Uterus (tissue), 4 donors: ENCODE data around the gene APOBEC3A. TPM values are rescaled to one million over a fixed set of nuclear protein-coding genes. Genes with fewer than 3 reads are reported as not detected.
"Not testable (repeated sequence)": the region's sequence is repeated elsewhere in the genome, so short reads cannot be mapped to it uniquely, and the experiment has no call there.

Source experiments
- DNase-seq, 2 donors: peaks; one replicate each; pipeline ENCODE4 v3.0.0-alpha.2; 2019 to 2020
- H3K27ac ChIP-seq, 2 donors: fragments of 200-600 bp; sonication (generic); 1 replicate in 1 of 2; 2 replicates in 1 of 2; pipeline ENCODE4 v1.5.1; 2016 to 2018
- H3K27me3 ChIP-seq, 2 donors: fragments of 200-600 bp; sonication (generic); one replicate each; pipeline ENCODE4 v1.5.1; 2018 to 2019; ENCODE audit warnings: control low read depth in 1 of 2
- H3K36me3 ChIP-seq, 2 donors: fragments of 200-600 bp; sonication (generic); one replicate each; pipeline ENCODE4 v1.5.1; 2019; ENCODE audit warnings: control low read depth in 1 of 2
- H3K4me1 ChIP-seq, 2 donors: fragments of 200-600 bp; sonication (generic); one replicate each; pipeline ENCODE4 v1.5.1; 2018 to 2019; ENCODE audit warnings: control low read depth in 1 of 2
- H3K4me3 ChIP-seq, 2 donors: fragments of 200-600 bp; sonication (generic); 1 replicate in 1 of 2; 2 replicates in 1 of 2; pipeline ENCODE4 v1.5.1; 2018 to 2019; ENCODE audit warnings: mild to moderate bottlenecking in 1 of 2
- H3K9me3 ChIP-seq, 2 donors: fragments of 200-600 bp; sonication (generic); one replicate each; pipeline ENCODE4 v1.5.1; 2019; ENCODE audit warnings: control low read depth in 1 of 2
- CTCF ChIP-seq, 4 experiments: fragments of 200-600 bp in 2 of 4; fragments of 450-650 bp in 2 of 4; sonication (generic) in 2 of 4; IDR thresholded peaks; one replicate each; pipeline ENCODE4 v1.5.1; 2016 to 2019; ENCODE audit warnings: antibody characterized with exemption in 4 of 4, mild to moderate bottlenecking in 2 of 4, moderate library complexity in 1 of 4
- POLR2A ChIP-seq, 2 donors: fragments of 450-650 bp; IDR thresholded peaks; one replicate each; pipeline ENCODE4 v1.6.1; 2016; ENCODE audit warnings: antibody characterized with exemption in 2 of 2, mild to moderate bottlenecking in 1 of 2, moderate library complexity in 1 of 2
- intact Hi-C: fragments of 100-400 bp; cut with DNase I; formaldehyde crosslinking; loops from one replicate; pipeline ENCODE4 v1.15.1; 2023; ENCODE audit warnings: low total_unique reads
- total RNA-seq, 4 donors: library from RNA; depleted of rRNA in 3 of 4; stranded (reverse); fragments of >200 nt in 3 of 4; gene quantifications; one replicate each; pipeline versions ENCODE4 v1.1.0 to v1.2.4, GENCODE V29; 2014 to 2023
- donor health status: DM: yes; HTN: yes; CAD: no.

The APOBEC3A gene
- total RNA-seq, 4 donors from 2014 or later = not detected

DNA sequence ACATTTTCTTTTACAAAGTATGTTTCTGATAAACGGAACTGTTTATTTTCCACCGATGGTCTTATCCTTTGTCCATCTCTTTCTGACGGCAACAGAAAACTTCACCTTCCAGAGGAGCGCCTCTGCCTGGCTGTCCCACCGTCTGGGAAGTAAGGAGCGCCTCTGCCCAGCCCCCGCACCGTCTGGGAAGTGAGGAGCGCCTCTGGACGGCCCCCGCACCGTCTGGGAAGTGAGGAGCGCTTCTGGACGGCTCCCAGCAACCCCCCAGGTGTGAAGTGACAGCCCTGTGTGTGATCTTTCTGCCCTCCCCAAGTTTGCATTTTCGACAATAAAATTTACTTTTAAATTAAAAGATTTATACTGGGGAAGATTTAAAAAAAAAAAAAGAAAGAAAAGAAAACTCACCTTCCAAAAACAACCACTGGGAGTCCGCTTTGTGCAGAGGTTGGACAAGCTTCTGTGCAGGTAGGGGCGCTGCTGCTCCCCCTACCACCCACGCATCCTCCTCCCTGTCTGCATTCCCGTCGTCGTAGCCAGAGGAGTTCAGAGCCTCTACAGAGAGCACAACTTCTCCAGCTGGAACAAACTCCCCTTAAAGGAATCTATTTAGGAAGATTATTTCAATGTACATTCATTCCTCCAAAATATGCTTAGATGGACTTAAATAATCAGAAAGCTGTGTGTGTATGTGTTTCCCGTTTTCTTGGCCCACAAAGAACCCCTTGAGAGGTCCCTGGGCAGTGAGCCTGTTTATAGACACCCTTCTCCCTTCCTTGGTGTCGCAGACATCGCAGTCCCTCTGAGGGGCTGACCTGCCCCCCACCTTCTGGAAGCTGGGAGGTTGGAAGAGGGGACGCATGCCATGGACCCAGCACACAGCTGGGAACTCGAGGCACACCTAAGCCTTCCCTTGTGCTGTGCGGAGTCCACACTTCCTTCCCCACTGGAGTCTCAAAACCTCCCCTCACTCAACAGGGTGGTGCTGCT is 23.9 kb downstream of the APOBEC3A start:
- Histone ChIP-seq H3K36me3 (no peaks in the 10 kb centered on the region), H3K4me1 (no peaks in the 10 kb centered on the region), H3K9me3 (no peaks in the 10 kb centered on the region), H3K27me3 (no peaks in the 10 kb centered on the region), H3K27ac (peak overlapping the region in 1 of 2 donors; percentile 61), H3K4me3 (peak overlapping the region in 1 of 2 donors; percentile 37)
- TF ChIP-seq CTCF (IDR thresholded peaks at IDR 0.05) (peak in 2 of 4 experiments; percentile 34 to 54), POLR2A (IDR thresholded peaks at IDR 0.05) (no peak)
- peak; percentile 55 to 60 for DNase-seq
- intact Hi-C loops = no loop called here

- H3K27ac ChIP-seq = peak within 1 kb of the TSS in 1 of 2 donors; percentile 61
- intact Hi-C loops = no loop called here
- no peaks in the 10 kb centered on the region for H3K9me3 ChIP-seq
These were observed 24.9 kb downstream of the APOBEC3A start, which contains the start of gene APOBEC3B for GRCh38 chr22:38981992-38982927. APOBEC3B (plus strand) TSS chr22:38982347; CDS start chr22:38982454, 107 bp downstream.

DNA sequence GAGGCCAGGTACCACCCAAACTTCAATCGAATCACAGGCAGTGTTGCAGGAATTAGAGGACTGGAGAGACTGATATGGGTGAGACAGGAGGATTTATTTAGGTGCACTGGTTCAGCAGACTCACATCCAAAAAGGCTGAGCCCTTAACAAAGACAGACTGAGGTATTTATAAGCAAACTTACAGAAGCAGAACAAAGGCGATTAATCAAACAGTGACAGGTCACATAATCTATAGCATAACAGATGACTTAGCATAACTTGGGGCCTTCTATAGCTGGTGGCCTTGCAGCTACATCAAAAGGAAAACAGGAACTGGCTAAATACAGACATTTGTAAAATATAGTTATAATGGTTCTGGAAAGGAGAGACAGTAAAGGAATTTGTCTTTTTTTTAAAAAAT is 26.8 kb downstream of the APOBEC3A start:
- TF ChIP-seq CTCF (IDR thresholded peaks at IDR 0.05) (no peak), POLR2A (IDR thresholded peaks at IDR 0.05) (no peak)
- no peaks in the 10 kb centered on the region for H3K36me3 ChIP-seq
- H3K27ac ChIP-seq = no peak overlapping the region
- no peak overlapping the region for H3K4me3 ChIP-seq
- no peaks in the 10 kb centered on the region for H3K4me1 ChIP-seq
- no peaks in the 10 kb centered on the region for H3K27me3 ChIP-seq
- intact Hi-C loops = no loop called here
- no peak for DNase-seq
- H3K9me3 ChIP-seq = no peaks in the 10 kb centered on the region

More at GRCh38 chr22:38981992-38982927, 24.9 kb downstream of the APOBEC3A start, which contains the start of gene APOBEC3B:
- Histone ChIP-seq H3K4me1 (no peaks in the 10 kb centered on the region), H3K4me3 (peak within 1 kb of the TSS in 1 of 2 donors; percentile 37), H3K36me3 (no peaks in the 10 kb centered on the region), H3K27me3 (no peaks in the 10 kb centered on the region)
- TF ChIP-seq POLR2A (IDR thresholded peaks at IDR 0.05) (peak in 1 of 2 donors; percentile 17), CTCF (IDR thresholded peaks at IDR 0.05) (no peak)
- DNase-seq = peak; percentile 85 to 88

DNA sequence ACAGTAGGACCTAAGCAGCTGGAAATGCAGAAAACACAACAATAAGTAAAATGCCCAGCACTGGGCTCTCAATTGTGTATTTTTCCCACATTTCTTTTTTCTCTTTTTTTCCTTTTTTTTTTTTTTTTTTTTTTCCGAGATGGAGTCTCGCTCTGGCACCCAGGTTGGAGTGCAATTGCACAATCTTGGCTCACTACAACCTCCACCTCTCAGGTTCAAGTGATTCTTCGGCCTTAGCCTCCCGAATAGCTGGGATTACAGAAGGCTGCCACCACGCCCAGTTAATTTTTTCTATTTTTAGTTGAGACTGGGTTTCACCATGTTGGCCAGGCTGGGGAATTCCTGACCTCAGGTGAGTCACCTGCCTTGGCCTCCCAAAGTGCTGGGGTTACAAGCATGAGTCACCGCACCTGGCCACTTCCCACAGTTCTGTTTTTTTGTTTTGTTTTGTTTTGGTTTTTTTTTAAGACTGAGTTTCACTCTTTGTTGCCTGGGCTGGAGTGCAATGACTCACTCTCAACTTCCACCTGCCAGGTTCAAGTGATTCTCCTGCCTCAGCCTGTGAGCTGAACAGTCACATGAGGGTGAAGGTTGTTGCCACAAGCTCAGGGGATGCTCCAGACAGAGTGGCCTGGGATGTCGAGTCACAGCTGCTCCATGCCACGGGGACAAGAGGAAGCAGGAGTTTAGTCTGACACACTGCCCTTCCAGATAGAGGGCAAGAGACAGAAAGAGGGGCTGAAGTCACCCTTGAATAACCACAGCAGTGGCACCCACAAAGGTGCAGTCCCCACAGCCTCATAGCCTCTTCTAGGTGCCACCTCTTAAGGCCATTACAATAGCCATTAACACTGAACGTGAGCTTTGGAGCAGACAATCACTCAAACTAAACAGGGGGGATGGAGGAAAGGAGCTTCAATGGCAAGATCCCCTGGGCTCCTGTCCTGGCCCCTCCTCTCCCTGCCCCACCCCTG is 27.7 kb downstream of the APOBEC3A start:
- H3K9me3 ChIP-seq, H3K36me3 ChIP-seq, intact Hi-C loops, H3K4me1 ChIP-seq, DNase-seq, H3K4me3 ChIP-seq, H3K27ac ChIP-seq, H3K27me3 ChIP-seq: not testable (repeated sequence)
